ENCODE measurements around the gene TAX1BP3. TPM values are rescaled to one million over a fixed set of nuclear protein-coding genes. Genes with fewer than 3 reads are reported as not detected.
A peak's percentile ranks its signal among the peaks of the same experiment; 100 is the strongest.

Gene TAX1BP3
- total RNA-seq, 1 experiment from 2014 or later, result 76.3 TPM

GRCh38 chr17:3675886-3676285 lies 7.5 kb upstream of the TAX1BP3 start:
- H3K14ac ChIP-seq (ENCODE audit: insufficient read depth, low read length), result no peak overlapping the region
- Mint-ChIP-seq H3K4me3 (no peak overlapping the region), H3K9me3 (no peaks in the 10 kb centered on the region), H3K4me1 (peaks cover 11 to 19% of the 10 kb centered on the region in 2 experiments), H3K36me3 (ENCODE audit: insufficient read depth in 1 of 3, low read depth in 3 of 3) (no peaks in the 10 kb centered on the region; a peak in 1 of 7 replicates), H3K27me3 (ENCODE audit: low read depth) (no peaks in the 10 kb centered on the region), H3K27ac (peak overlapping the region in 2 of 3 experiments; percentile 45 to 53; a peak in 1 of 7 replicates)
- H3K23ac ChIP-seq (ENCODE audit: insufficient read length, low read depth, low read length), result no peak overlapping the region
- H2BK12ac ChIP-seq (ENCODE audit: insufficient read length, low read depth, low read length), result no peak overlapping the region
- H3T11ph ChIP-seq (ENCODE audit: low read length), result no peak overlapping the region
- H3K4me1 ChIP-seq (ENCODE audit: insufficient read depth, low read length), result no peaks in the 10 kb centered on the region
- no peaks in the 10 kb centered on the region for H3K79me1 ChIP-seq (ENCODE audit: insufficient read depth, low read depth, low read length, poor library complexity, severe bottlenecking)
- H2BK15ac ChIP-seq (ENCODE audit: low read depth, low read length), result no peak overlapping the region
- no peak overlapping the region for H2BK5ac ChIP-seq (ENCODE audit: insufficient read length, low read length)
- H3K27me3 ChIP-seq (ENCODE audit: insufficient read depth, low read length), result no peaks in the 10 kb centered on the region
- H3K23me2 ChIP-seq (ENCODE audit: insufficient read length, low read depth, low read length, poor library complexity, severe bottlenecking), result no peaks in the 10 kb centered on the region
- no peak overlapping the region for H3K56ac ChIP-seq (ENCODE audit: insufficient read length, low read depth, low read length)
- H4K20me1 ChIP-seq (ENCODE audit: control insufficient read depth, insufficient read depth, insufficient read length), result no peaks in the 10 kb centered on the region
- no peak overlapping the region for H2AK5ac ChIP-seq (ENCODE audit: insufficient read length, low read length)
- H3K18ac ChIP-seq (ENCODE audit: insufficient read length, low read depth, low read length), result no peak overlapping the region
- no peaks in the 10 kb centered on the region for H3K9me3 ChIP-seq (ENCODE audit: control insufficient read depth, low read depth, low read length)
- no peak overlapping the region for H2BK20ac ChIP-seq (ENCODE audit: low read depth, low read length, poor library complexity, severe bottlenecking)
- no peak overlapping the region for H3K4ac ChIP-seq (ENCODE audit: low read depth, low read length)
- H3K4me2 ChIP-seq (ENCODE audit: insufficient read depth, insufficient read length, low read length), result no peak overlapping the region
- no peak overlapping the region for H4K91ac ChIP-seq (ENCODE audit: insufficient read length, low read depth, low read length)
- H3K9ac ChIP-seq (ENCODE audit: extremely low read depth, insufficient read length, low read length), result no peak overlapping the region
- no peak for DNase-seq
- H4K8ac ChIP-seq (replicated peaks; ENCODE audit: insufficient read length, low read depth, low read length), result no peak overlapping the region
- no CpG with 5 or more reads among the region's 11 CpGs for WGBS (ENCODE audit: extremely low coverage, insufficient read length, low lambda C conversion rate)
- H3K79me2 ChIP-seq (ENCODE audit: insufficient read depth, low read length), result no peaks in the 10 kb centered on the region
- H2AFZ ChIP-seq (ENCODE audit: low read length), result no peak overlapping the region
- H2BK120ac ChIP-seq (ENCODE audit: low read depth, low read length, poor library complexity, severe bottlenecking), result no peak overlapping the region
- no peak overlapping the region for H3K27ac ChIP-seq (ENCODE audit: insufficient read length, low read depth, low read length)
- no peak overlapping the region for H4K5ac ChIP-seq (ENCODE audit: insufficient read length, low read depth, low read length)
- TF ChIP-seq, protein P1, sequence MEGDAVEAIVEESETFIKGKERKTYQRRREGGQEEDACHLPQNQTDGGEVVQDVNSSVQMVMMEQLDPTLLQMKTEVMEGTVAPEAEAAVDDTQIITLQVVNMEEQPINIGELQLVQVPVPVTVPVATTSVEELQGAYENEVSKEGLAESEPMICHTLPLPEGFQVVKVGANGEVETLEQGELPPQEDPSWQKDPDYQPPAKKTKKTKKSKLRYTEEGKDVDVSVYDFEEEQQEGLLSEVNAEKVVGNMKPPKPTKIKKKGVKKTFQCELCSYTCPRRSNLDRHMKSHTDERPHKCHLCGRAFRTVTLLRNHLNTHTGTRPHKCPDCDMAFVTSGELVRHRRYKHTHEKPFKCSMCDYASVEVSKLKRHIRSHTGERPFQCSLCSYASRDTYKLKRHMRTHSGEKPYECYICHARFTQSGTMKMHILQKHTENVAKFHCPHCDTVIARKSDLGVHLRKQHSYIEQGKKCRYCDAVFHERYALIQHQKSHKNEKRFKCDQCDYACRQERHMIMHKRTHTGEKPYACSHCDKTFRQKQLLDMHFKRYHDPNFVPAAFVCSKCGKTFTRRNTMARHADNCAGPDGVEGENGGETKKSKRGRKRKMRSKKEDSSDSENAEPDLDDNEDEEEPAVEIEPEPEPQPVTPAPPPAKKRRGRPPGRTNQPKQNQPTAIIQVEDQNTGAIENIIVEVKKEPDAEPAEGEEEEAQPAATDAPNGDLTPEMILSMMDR (conservative IDR thresholded peaks at IDR 0.05), result no peak
